Skin epidermis (tissue), 12 donors: ENCODE results near the gene UBE2F.
A peak's percentile ranks its signal among the peaks of the same experiment; 100 is the strongest.
"Not testable (repeated sequence)": the region's sequence is repeated elsewhere in the genome, so short reads cannot be mapped to it uniquely, and the experiment has no call there.

ENCODE experiments used
- H3K27ac ChIP-seq, 21 experiments: fragments of 200-600 bp; sonication (generic) in 11 of 21; one replicate each; pipeline ENCODE4 v1.5.0; 2020; ENCODE audit warnings: mild to moderate bottlenecking in 3 of 21, inconsistent platforms in 2 of 21, moderate library complexity in 2 of 21
- H3K4me3 ChIP-seq, 7 experiments: fragments of 200-600 bp; sonication (generic) in 2 of 7; one replicate each; pipeline ENCODE4 v1.5.0; 2020; ENCODE audit warnings: inconsistent platforms in 2 of 7, mild to moderate bottlenecking in 2 of 7, moderate library complexity in 1 of 7

UBE2F gene

GRCh38 chr2:238064376-238064775 is 97.6 kb downstream of the UBE2F start:
- Histone ChIP-seq H3K27ac (no peak overlapping the region), H3K4me3 (no peak overlapping the region)

GRCh38 chr2:238065071-238065846 is 98.4 kb downstream of the UBE2F start:
- H3K4me3 ChIP-seq = no peak overlapping the region
- H3K27ac ChIP-seq = no peak overlapping the region

- H3K4me3 ChIP-seq = no peak overlapping the region
- no peak overlapping the region for H3K27ac ChIP-seq
These were observed 99.4 kb downstream of the UBE2F start for GRCh38 chr2:238066218-238066617.

- H3K4me3 ChIP-seq, H3K27ac ChIP-seq: not testable (repeated sequence)
These were observed 99.9 kb downstream of the UBE2F start for GRCh38 chr2:238066718-238067117.

GRCh38 chr2:238067939-238068338 is 101.1 kb downstream of the UBE2F start:
- Histone ChIP-seq H3K27ac (no peak overlapping the region), H3K4me3 (no peak overlapping the region)

- Histone ChIP-seq H3K27ac (peak overlapping the region in 2 of 21 experiments; percentile 32 to 56), H3K4me3 (no peak overlapping the region)
These were observed 102.4 kb downstream of the UBE2F start for GRCh38 chr2:238069021-238069709.

- Histone ChIP-seq H3K27ac (peak overlapping the region in 2 of 21 experiments; percentile 32 to 56), H3K4me3 (no peak overlapping the region)
These were observed 103.1 kb downstream of the UBE2F start for GRCh38 chr2:238069877-238070276.

- H3K27ac ChIP-seq = no peak overlapping the region
- no peak overlapping the region for H3K4me3 ChIP-seq
These were observed 108.6 kb downstream of the UBE2F start for GRCh38 chr2:238075397-238075796.

GRCh38 chr2:238077292-238077691 is 110.5 kb downstream of the UBE2F start:
- Histone ChIP-seq H3K27ac (no peak overlapping the region), H3K4me3 (no peak overlapping the region)

GRCh38 chr2:238079874-238080327 is 113.1 kb downstream of the UBE2F start:
- H3K27ac ChIP-seq = no peak overlapping the region
- H3K4me3 ChIP-seq = no peak overlapping the region

GRCh38 chr2:238080518-238080917 is 113.7 kb downstream of the UBE2F start:
- no peak overlapping the region for H3K27ac ChIP-seq
- no peak overlapping the region for H3K4me3 ChIP-seq

GRCh38 chr2:238081150-238081549 is 114.3 kb downstream of the UBE2F start:
- no peak overlapping the region for H3K4me3 ChIP-seq
- H3K27ac ChIP-seq = no peak overlapping the region

- no peak overlapping the region for H3K27ac ChIP-seq
- no peak overlapping the region for H3K4me3 ChIP-seq
These were observed 114.7 kb downstream of the UBE2F start for GRCh38 chr2:238081561-238081960.

- no peak overlapping the region for H3K27ac ChIP-seq
These were observed 115.3 kb downstream of the UBE2F start for GRCh38 chr2:238082151-238082550.

GRCh38 chr2:238082827-238083226 is 116.0 kb downstream of the UBE2F start:
- no peak overlapping the region for H3K27ac ChIP-seq

More at GRCh38 chr2:238082151-238082550, 115.3 kb downstream of the UBE2F start:
- H3K4me3 ChIP-seq = no peak overlapping the region

GRCh38 chr2:238083919-238084318 is 117.1 kb downstream of the UBE2F start:
- H3K27ac ChIP-seq = no peak overlapping the region

More at GRCh38 chr2:238082827-238083226, 116.0 kb downstream of the UBE2F start:
- no peak overlapping the region for H3K4me3 ChIP-seq

GRCh38 chr2:238084761-238085160 is 117.9 kb downstream of the UBE2F start:
- Histone ChIP-seq H3K4me3 (no peak overlapping the region), H3K27ac (no peak overlapping the region)

More at GRCh38 chr2:238083919-238084318, 117.1 kb downstream of the UBE2F start:
- no peak overlapping the region for H3K4me3 ChIP-seq

GRCh38 chr2:238085899-238086298 is 119.1 kb downstream of the UBE2F start:
- H3K4me3 ChIP-seq = no peak overlapping the region
- no peak overlapping the region for H3K27ac ChIP-seq

GRCh38 chr2:238087211-238087610 is 120.4 kb downstream of the UBE2F start:
- Histone ChIP-seq H3K4me3 (no peak overlapping the region), H3K27ac (peak overlapping the region in 1 of 21 experiments; percentile 1)

GRCh38 chr2:238090887-238091286 is 124.1 kb downstream of the UBE2F start:
- Histone ChIP-seq H3K4me3 (no peak overlapping the region), H3K27ac (no peak overlapping the region)

- no peak overlapping the region for H3K4me3 ChIP-seq
- no peak overlapping the region for H3K27ac ChIP-seq
These were observed 124.7 kb downstream of the UBE2F start for GRCh38 chr2:238091436-238092060.
